Spinal cord (tissue), 10 donors: Measurements from ENCODE around the gene AIG1. TPM values are rescaled to one million over a fixed set of nuclear protein-coding genes. Genes with fewer than 3 reads are reported as not detected.

Experiments
- DNase-seq, 6 donors: peaks; one replicate each; pipeline versions ENCODE4 v3.0.0 to v3.0.0-alpha.2; 2013 to 2015; ENCODE audit warnings: low spot score in 6 of 6, low read depth in 4 of 6
- H3K27ac ChIP-seq: one replicate; pipeline ENCODE4 v1.5.1; 2013; ENCODE audit warnings: low read depth, low read length, control low read depth
- H3K27me3 ChIP-seq: one replicate; pipeline ENCODE4 v1.6.1; 2013; ENCODE audit warnings: low read length; ENCODE audit not compliant: control insufficient read depth, insufficient read depth
- H3K36me3 ChIP-seq: one replicate; pipeline ENCODE4 v1.6.1; 2013; ENCODE audit warnings: low read length; ENCODE audit not compliant: control insufficient read depth, insufficient read depth
- H3K4me1 ChIP-seq: one replicate; pipeline ENCODE4 v1.6.1; 2013; ENCODE audit warnings: low read length; ENCODE audit not compliant: control insufficient read depth, insufficient read depth
- H3K4me3 ChIP-seq: one replicate; pipeline ENCODE4 v1.5.1; 2013; ENCODE audit warnings: low read depth, low read length, control low read depth
- H3K9me3 ChIP-seq: one replicate; pipeline ENCODE4 v1.6.1; 2013; ENCODE audit warnings: low read length; ENCODE audit not compliant: control insufficient read depth, insufficient read depth
- WGBS: methylation state at CpG from one replicate; pipeline ENCODE4 v1.1.5; 2013; ENCODE audit warnings: missing lambda C conversion rate; ENCODE audit not compliant: insufficient coverage; 5-methylcytosine and 5-hydroxymethylcytosine counted together
- polyA plus RNA-seq, 2 donors: library from polyadenylated mRNA; unstranded; fragments of 120-200 nt; gene quantifications; one replicate each; pipeline ENCODE4 v1.2.1, GENCODE V29; 2013; ENCODE audit not compliant: insufficient read length in 2 of 2
- total RNA-seq, 2 donors: library from RNA; depleted of rRNA in 1 of 2; stranded (reverse); fragments of 120-200 nt in 1 of 2; fragments of >200 nt in 1 of 2; gene quantifications; one replicate each; pipeline versions ENCODE4 v1.2.3 to v1.2.4, GENCODE V29; 2013 to 2014
- donor health status: healthy.

The AIG1 gene
- total and polyA plus RNA-seq, 4 donors, result 56.5 to 72.6 (median 70.3) TPM

DNA sequence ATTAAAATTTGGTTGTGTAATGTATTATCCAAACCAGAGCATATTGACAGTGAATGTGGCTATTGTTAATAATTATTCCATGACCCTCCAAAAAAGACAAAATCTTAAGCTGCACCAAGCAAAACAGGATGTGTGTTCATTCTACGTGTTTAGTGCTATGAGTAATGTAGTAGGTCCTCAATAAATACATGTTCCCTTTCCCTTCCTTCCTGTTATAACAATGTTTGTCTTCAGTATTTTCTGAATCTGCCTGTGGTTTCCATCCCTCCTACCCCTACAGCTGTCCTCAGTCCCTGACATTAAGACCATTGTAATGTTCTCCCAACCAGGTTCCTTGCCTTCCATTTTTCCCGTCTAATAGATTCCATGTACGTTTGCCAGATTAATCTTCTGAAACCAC is 163.8 kb downstream of the AIG1 start:
- H3K27me3 ChIP-seq, result no peaks in the 10 kb centered on the region
- H3K27ac ChIP-seq, result no peak overlapping the region
- 100% methylated on average over 2 of the region's 3 CpGs for WGBS
- H3K9me3 ChIP-seq, result no peaks in the 10 kb centered on the region
- no peak for DNase-seq
- H3K4me1 ChIP-seq, result no peaks in the 10 kb centered on the region
- no peaks in the 10 kb centered on the region for H3K36me3 ChIP-seq
- no peak overlapping the region for H3K4me3 ChIP-seq

DNA sequence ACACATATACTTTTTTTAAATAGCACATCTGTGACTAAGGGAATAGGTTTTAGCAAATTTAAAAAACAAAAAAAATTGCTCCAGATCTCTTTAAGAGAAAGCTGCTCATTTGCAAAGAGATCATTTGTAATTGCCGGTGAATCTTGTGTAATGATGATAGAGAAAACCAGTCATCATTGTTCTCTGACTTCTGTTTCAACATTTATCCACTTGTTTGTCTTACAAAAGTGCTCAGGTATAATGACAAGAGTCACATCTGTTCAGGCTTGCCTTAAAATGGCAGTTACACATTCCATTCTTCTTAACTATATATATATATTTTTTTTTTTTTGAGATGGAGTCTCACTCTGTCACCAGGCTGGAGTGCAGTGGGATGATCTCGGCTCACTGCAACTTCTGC is 165.2 kb downstream of the AIG1 start:
- no peaks in the 10 kb centered on the region for H3K9me3 ChIP-seq
- WGBS, result no CpG with 5 or more reads among the region's 2 CpGs
- H3K4me1 ChIP-seq, result no peaks in the 10 kb centered on the region
- no peaks in the 10 kb centered on the region for H3K27me3 ChIP-seq
- no peak overlapping the region for H3K27ac ChIP-seq
- no peaks in the 10 kb centered on the region for H3K36me3 ChIP-seq
- DNase-seq, result no peak
- H3K4me3 ChIP-seq, result no peak overlapping the region

- no peak overlapping the region for H3K4me3 ChIP-seq
- no peaks in the 10 kb centered on the region for H3K27me3 ChIP-seq
- H3K27ac ChIP-seq, result no peak overlapping the region
- no peaks in the 10 kb centered on the region for H3K4me1 ChIP-seq
- 95% methylated on average over 2 of the region's 3 CpGs for WGBS
- no peaks in the 10 kb centered on the region for H3K36me3 ChIP-seq
- H3K9me3 ChIP-seq, result no peaks in the 10 kb centered on the region
- no peak for DNase-seq
Observed at GRCh38 chr6:143227675-143228074, 167.0 kb downstream of the AIG1 start.

GRCh38 chr6:143229400-143229799 is 168.7 kb downstream of the AIG1 start:
- WGBS, result no CpG with 5 or more reads among the region's 1 CpG
- Histone ChIP-seq H3K27ac (no peak overlapping the region), H3K4me1 (no peaks in the 10 kb centered on the region), H3K4me3 (no peak overlapping the region), H3K27me3 (no peaks in the 10 kb centered on the region), H3K36me3 (no peaks in the 10 kb centered on the region), H3K9me3 (no peaks in the 10 kb centered on the region)
- no peak for DNase-seq

DNA sequence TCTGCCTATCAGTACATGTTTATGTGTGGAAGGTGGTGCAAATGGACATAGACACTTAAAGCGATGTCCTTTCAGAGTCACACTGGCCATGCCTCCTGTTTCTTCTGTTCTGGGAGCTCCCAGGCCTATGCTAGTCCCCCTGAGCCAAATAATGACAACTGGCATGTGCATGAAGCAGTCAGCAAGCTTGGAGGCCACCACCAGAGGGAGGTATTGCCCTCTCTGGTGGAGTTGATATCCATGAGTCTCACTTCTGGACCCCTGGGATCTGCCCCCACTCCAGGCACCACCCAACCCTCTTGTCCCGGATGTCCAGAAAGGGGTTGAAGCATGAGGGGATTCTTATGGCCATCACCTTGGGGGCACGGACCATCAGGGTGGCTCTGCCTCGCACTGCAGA is 172.2 kb downstream of the AIG1 start:
- H3K27me3 ChIP-seq, result no peaks in the 10 kb centered on the region
- H3K4me1 ChIP-seq, result no peaks in the 10 kb centered on the region
- H3K4me3 ChIP-seq, result no peak overlapping the region
- peak in 1 of 6 donors; percentile 20 for DNase-seq
- no peaks in the 10 kb centered on the region for H3K9me3 ChIP-seq
- H3K27ac ChIP-seq, result no peak overlapping the region
- 100% methylated on average over 1 of the region's 4 CpGs for WGBS
- peaks cover 2% of the 10 kb centered on the region for H3K36me3 ChIP-seq

DNA sequence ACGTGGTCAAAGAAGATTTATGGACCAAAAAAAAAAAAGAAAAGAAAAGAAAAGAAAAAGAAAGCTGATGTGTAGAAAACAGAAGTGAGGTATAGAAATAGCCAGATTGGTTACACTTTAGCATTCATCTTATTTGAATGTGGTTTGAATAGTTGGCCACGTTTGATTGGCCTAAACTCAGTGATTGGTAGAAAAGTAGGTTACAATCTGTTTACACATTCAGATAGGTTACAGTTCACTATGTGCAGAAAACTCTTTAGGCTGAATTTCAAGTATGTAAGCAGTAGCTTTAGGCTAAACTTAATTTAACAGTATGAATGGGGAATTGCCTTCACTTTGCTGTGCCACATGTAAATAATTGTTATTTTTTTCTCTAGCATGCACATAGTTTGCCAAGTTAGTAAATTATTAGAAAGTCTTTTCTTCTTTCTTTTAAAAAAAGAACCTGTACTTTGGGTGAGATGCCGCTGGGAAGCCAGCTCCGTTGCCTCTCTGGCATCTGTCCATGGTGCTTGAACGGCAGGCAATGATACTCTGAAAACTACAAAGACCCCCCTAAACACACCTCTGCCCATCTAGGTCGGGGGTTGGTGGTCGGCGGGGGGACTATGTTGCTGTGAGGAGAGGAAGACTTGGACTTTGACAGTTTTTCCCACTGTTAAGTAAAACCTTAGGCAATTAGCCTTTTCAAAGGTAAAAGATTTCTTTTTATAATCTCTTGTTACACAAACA is 173.0 kb downstream of the AIG1 start:
- peak in 1 of 6 donors; percentile 38 for DNase-seq
- Histone ChIP-seq H3K36me3 (peaks cover 2% of the 10 kb centered on the region), H3K27ac (no peak overlapping the region), H3K4me3 (no peak overlapping the region), H3K9me3 (no peaks in the 10 kb centered on the region), H3K4me1 (no peaks in the 10 kb centered on the region), H3K27me3 (no peaks in the 10 kb centered on the region)
- 40% methylated on average over 1 of the region's 8 CpGs for WGBS

- Histone ChIP-seq H3K4me3 (no peak overlapping the region), H3K27ac (no peak overlapping the region), H3K27me3 (no peaks in the 10 kb centered on the region), H3K36me3 (peaks cover 2% of the 10 kb centered on the region), H3K9me3 (no peaks in the 10 kb centered on the region), H3K4me1 (no peaks in the 10 kb centered on the region)
- no CpG with 5 or more reads among the region's 2 CpGs for WGBS
- DNase-seq, result no peak
Observed at GRCh38 chr6:143234734-143235133, 174.0 kb downstream of the AIG1 start.

GRCh38 chr6:143236151-143236798 is 175.6 kb downstream of the AIG1 start:
- Histone ChIP-seq H3K4me3 (no peak overlapping the region), H3K36me3 (peaks cover 2% of the 10 kb centered on the region), H3K4me1 (no peaks in the 10 kb centered on the region), H3K27me3 (no peaks in the 10 kb centered on the region), H3K27ac (no peak overlapping the region), H3K9me3 (no peaks in the 10 kb centered on the region)
- 54% methylated on average over 16 of the region's 16 CpGs for WGBS
- peak in 2 of 6 donors; percentile 32 to 55 for DNase-seq

GRCh38 chr6:143238306-143238705 is 177.6 kb downstream of the AIG1 start:
- no peak for DNase-seq
- Histone ChIP-seq H3K27ac (no peak overlapping the region), H3K9me3 (no peaks in the 10 kb centered on the region), H3K27me3 (no peaks in the 10 kb centered on the region), H3K4me3 (no peak overlapping the region), H3K36me3 (peaks cover 2% of the 10 kb centered on the region), H3K4me1 (no peaks in the 10 kb centered on the region)
- WGBS, result 100% methylated on average over 1 of the region's 1 CpG

DNA sequence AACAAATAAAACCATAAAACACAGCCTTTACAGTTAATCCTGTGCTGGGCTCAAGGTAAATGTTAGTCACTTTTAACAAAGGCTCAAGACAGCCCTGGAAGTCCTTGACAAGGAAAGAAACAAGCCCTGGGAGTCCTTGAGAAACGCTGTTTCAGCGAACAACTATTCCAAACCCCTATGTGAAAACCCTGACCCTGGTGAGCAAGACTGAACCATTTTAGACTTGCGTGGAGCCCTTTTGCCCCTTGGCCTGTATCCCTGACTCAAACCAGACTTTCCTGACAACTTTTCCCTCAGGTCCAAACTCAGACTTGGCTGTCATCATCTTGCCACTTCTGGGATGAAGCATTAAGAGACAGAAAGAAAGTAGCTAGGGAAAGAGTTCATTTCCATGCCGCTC is 180.4 kb downstream of the AIG1 start:
- Histone ChIP-seq H3K27ac (no peak overlapping the region), H3K9me3 (no peaks in the 10 kb centered on the region), H3K4me3 (no peak overlapping the region), H3K27me3 (no peaks in the 10 kb centered on the region), H3K4me1 (no peaks in the 10 kb centered on the region), H3K36me3 (peaks cover under 1% of the 10 kb centered on the region)
- WGBS, result 83% methylated on average over 3 of the region's 4 CpGs
- no peak for DNase-seq
